Measurements from ENCODE around the gene EPHA1. TPM values are rescaled to one million over a fixed set of nuclear protein-coding genes. Genes with fewer than 3 reads are reported as not detected.
A peak's percentile ranks its signal among the peaks of the same experiment; 100 is the strongest.

The EPHA1 gene
- total RNA-seq, 1 donor = not detected

GRCh38 chr7:143452495-143452894, 43.8 kb upstream of the EPHA1 start:
- DNase-seq (ENCODE audit: low read depth) = peak; percentile 22
- no peak overlapping the region for H3K4me3 ChIP-seq (ENCODE audit: low read depth, low read length)
- TF ChIP-seq CTCF (IDR thresholded peaks at IDR 0.05; ENCODE audit: insufficient read depth, low read length) = no peak

GRCh38 chr7:143451746-143452145, 43.1 kb upstream of the EPHA1 start:
- H3K4me3 ChIP-seq (ENCODE audit: low read depth, low read length) = no peak overlapping the region
- TF ChIP-seq CTCF (IDR thresholded peaks at IDR 0.05; ENCODE audit: insufficient read depth, low read length) = no peak
- no peak for DNase-seq (ENCODE audit: low read depth)

- H3K4me3 ChIP-seq (ENCODE audit: low read depth, low read length) = no peak overlapping the region
- DNase-seq (ENCODE audit: low read depth) = no peak
- TF ChIP-seq CTCF (IDR thresholded peaks at IDR 0.05; ENCODE audit: insufficient read depth, low read length) = no peak
These were observed 42.5 kb upstream of the EPHA1 start for GRCh38 chr7:143451122-143451521.

GRCh38 chr7:143449793-143450192, 41.1 kb upstream of the EPHA1 start:
- DNase-seq (ENCODE audit: low read depth) = no peak
- H3K4me3 ChIP-seq (ENCODE audit: low read depth, low read length) = no peak overlapping the region
- no peak for TF ChIP-seq CTCF (IDR thresholded peaks at IDR 0.05; ENCODE audit: insufficient read depth, low read length)

GRCh38 chr7:143448429-143448828, 39.8 kb upstream of the EPHA1 start:
- no peak for DNase-seq (ENCODE audit: low read depth)
- TF ChIP-seq CTCF (IDR thresholded peaks at IDR 0.05; ENCODE audit: insufficient read depth, low read length) = no peak
- H3K4me3 ChIP-seq (ENCODE audit: low read depth, low read length) = no peak overlapping the region

- H3K4me3 ChIP-seq (ENCODE audit: low read depth, low read length) = no peak overlapping the region
- no peak for DNase-seq (ENCODE audit: low read depth)
- no peak for TF ChIP-seq CTCF (IDR thresholded peaks at IDR 0.05; ENCODE audit: insufficient read depth, low read length)
These were observed 38.8 kb upstream of the EPHA1 start for GRCh38 chr7:143447466-143447865.

GRCh38 chr7:143444785-143445184, 36.1 kb upstream of the EPHA1 start:
- DNase-seq (ENCODE audit: low read depth) = no peak
- TF ChIP-seq CTCF (IDR thresholded peaks at IDR 0.05; ENCODE audit: insufficient read depth, low read length) = no peak
- no peak overlapping the region for H3K4me3 ChIP-seq (ENCODE audit: low read depth, low read length)
